Amniotic stem cell (primary cell): Measurements from ENCODE around the gene SELENOS.

ENCODE experiments used
- DNase-seq: peaks from one replicate; lab custom pipeline; 2025; lab: John Stamatoyannopoulos, UW

The SELENOS gene

DNA sequence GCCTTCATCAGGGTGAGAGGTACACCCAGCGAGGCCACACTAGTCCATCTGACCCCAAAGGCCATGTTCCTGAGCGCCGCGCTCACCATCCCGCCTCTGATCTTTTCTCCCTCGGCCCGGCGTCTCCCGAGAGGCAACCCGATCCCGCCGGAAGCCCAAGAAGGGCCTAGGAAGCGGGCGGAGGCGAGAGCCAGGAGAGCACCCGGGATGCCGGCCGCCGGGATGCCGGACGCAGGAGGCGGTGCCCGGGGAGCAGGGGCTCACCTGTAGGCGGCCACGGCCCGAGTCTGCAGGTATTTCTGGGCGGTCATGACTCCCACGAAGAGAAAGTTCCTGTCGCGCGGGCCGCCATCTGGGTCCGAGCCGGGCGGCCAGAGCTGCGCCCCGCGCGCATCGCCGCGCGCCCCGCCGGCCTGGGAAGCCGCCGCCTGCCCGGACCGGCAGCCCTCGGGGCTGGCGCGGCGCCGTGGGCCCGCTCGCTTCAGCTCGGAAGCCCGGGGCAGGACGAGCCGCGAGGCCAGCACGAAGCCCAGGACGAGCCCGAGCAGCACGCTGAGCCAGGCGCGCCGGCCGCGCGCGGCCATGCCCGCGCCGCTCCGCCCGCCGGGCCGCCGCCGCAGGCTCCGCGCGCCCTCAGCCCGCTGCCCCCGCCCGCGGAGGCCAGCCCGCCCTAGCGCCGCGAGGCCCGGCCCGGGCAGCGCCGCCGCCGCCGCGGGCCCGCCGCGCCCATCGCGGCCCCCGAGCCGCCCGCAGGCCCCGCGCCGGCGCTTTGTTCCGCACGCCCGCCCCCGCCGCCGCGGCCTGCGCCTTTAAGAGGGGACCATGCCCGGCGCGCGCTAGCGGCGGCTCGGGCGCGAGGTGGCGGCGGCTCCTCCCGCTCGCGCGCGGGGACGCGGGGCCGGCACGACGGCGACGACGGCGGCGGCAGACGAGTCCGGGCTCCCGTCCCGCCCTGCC, 26.1 kb downstream of the SELENOS start:
- DNase-seq: no peak

- no peak for DNase-seq
Observed at GRCh38 chr15:101250341-101250831, 26.9 kb downstream of the SELENOS start.

DNA sequence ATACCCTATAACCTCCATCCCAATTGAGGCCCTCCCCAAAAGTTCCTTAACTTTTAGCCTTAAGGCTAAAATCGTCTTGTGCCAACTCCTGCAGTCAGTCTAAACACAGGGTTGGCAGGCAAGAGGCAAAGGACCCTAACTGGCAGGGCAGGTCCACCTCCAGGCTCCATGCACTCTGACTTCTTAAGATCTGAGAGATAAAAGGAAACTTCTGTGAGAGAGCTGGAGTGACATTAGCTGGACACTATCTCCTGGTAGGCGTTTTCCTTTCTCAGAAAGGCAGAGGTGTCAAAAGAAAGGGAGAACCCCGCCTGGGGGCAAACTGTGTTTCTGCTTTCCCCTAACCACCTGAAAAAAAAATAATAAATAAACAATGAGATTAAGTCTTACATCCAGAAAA, 29.0 kb downstream of the SELENOS start:
- DNase-seq: no peak

DNA sequence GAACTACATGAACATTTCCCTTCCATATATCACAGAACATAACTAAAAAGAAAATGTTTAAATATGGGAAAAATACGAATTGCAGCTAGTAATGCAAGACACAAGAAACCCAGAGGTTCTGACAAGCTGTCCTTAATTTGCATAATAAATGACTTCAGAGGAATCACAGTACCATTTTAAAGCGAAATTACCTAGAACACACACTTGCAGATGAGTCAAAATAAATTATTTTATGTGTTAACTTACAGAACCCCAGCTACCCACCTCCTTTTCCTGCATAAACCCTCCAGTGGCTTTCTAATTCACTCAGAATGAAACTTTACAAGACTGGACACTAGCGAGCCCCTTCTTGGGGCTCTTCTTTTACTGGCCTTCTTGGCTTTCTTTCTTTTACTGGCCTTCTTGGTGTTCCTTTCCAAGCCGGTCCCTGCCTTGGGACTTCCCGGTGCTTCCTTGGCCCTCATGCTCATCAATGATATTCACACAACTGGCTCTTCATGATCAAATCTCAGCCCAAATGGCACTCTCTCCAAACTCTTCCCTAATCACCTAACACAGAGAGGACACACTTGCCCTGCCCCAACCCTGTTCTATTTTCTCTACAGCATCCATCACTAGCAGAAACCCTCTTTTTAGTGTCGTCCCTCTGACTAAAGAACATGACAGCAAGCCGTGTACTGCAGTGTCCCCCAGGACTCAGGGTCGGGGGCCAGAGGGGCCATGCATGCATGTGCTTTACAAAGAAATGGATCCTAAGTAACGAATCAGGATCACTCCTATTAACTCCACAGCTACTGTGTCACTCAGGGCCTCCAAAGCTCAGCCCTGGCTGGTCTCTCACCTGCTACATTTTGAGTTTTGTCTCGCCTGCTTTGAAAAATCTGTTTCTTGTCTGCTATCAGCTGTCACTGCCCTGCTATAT, 30.2 kb downstream of the SELENOS start:
- DNase-seq: no peak

GRCh38 chr15:101246391-101246790, 30.9 kb downstream of the SELENOS start:
- DNase-seq: no peak

- DNase-seq: no peak
Observed at GRCh38 chr15:101244889-101245668, 32.2 kb downstream of the SELENOS start.

GRCh38 chr15:101244036-101244781, 33.1 kb downstream of the SELENOS start:
- DNase-seq: no peak

GRCh38 chr15:101243420-101243819, 33.9 kb downstream of the SELENOS start:
- no peak for DNase-seq

DNA sequence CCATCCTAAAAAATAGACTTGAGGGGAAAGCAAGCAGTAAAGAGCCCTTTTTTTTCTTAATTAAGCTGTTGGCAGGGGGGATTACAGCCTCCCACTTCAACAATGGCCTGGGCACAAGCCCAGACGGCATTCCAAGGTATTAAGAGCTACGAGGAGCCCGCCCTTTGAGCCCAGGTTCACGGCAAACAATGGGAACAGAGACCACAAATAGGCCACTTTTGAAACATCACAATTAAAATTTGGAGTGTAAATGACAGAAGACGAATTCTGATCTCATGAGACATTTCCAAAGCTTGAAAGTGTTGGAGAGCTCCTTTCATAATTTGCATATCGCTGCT, 34.3 kb downstream of the SELENOS start:
- DNase-seq: no peak

DNA sequence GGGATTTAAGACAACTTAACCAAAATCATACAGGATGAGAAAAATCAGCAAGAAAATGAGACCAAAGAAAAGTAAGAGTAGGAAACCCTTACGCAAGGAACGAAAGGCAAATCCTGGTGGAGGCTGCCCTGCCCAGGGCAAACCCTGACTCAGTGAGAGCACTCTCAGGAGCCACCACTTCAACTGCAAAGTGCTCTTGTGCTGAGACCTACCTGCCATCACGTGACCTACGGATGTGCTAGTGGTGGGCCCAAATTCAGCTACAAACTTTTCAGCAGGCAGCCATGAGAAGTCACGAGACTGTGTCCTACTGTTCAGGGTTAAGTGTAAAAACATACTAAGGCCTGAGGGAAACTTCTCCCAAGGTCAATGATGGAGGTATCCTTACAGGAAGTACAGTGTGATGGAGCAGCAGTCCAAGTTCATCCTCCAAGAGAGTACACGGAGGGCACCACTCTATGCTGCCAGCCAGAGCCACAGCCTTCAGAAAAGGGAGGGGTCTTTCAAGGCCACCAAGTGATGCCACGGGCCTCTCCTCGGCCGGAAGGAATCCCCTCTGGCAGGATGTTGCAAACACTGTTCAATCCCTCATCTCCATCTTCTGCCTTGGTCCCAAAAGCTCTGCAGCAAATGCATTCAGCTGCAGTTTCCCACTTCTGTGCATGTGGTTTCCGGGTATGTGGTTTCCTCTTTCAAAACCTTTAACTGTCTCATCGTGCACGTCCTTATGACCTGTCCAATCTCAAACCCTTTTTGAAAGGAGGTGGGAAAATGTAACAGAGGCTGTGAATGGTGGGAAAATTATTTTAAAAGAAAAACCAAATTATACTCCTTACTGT, 34.9 kb downstream of the SELENOS start:
- no peak for DNase-seq

- no peak for DNase-seq
Observed at GRCh38 chr15:101240358-101240757, 36.9 kb downstream of the SELENOS start.

GRCh38 chr15:101239724-101240136, 37.6 kb downstream of the SELENOS start:
- no peak for DNase-seq

DNA sequence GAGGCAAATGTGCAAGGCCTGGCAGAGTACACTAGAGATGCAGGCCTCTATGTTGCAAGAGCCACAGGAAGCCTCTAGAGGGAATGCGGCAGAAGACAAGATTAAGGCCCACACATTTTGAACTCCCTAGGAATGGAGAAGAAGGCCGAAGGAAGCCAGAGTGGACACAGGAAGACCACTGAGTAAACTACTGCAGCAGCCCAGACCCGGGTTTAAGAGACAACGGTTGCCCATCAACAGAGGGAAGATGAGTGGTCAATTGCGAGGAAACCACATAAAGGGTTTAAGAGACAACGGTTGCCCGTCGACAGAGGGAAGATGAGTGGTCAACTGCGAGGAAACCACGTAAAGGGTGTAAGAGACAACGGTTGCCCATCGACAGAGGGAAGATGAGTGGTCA, 40.0 kb downstream of the SELENOS start:
- DNase-seq: no peak

GRCh38 chr15:101233651-101234280, 43.5 kb downstream of the SELENOS start:
- DNase-seq: no peak

DNA sequence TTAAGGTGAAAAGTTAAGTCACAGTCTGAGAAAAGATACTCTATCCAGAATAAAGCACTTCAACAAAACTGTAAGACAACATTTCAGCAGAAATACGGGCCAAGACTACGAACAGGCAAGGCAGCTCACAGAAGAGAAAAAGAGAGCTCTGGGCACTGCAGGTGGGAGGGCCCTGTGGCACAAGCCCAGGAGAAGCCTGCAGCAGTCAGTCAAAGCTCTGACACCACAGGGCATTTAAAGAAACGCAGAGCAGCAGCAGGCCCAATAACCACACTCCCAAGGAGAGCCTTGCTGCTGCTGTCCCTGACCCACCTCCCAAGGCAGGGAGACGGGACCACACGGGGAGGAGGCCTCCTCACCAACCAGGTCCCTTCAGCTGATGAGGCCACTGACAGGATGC, 44.6 kb downstream of the SELENOS start:
- no peak for DNase-seq

DNA sequence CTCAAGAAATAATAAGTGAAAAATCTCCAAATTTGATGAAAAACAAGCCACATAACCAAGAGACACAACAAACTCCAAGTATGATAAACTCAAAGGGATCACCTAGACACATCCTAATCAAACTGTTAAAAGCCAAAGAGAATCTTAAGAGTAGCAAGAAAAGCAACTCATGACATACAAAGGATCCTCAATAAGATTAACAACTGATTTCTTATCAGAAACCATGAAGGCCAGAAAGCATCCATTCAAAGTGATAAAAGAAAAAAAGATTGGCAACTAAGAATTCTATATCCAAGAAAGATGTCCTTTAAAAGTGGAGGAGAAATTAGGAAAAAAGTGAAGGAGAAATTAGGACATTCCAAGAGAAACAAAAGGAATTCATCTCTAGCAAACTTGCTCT, 49.0 kb downstream of the SELENOS start:
- DNase-seq: no peak

- no peak for DNase-seq
Observed at GRCh38 chr15:101225658-101226057, 51.6 kb downstream of the SELENOS start.
